ENCODE measurements around the gene SH3TC1. TPM values are rescaled to one million over a fixed set of nuclear protein-coding genes. Genes with fewer than 3 reads are reported as not detected.

Gene SH3TC1
- total RNA-seq, 2 experiments from 2014 or later, result 119 to 127 TPM

GRCh38 chr4:8239661-8240060, 40.6 kb downstream of the SH3TC1 start:
- Histone ChIP-seq H3K36me3 (ENCODE audit: insufficient read depth, low read length) (peaks cover 32% of the 10 kb centered on the region), H3K27ac (ENCODE audit: low read depth in 1 of 2, low read length in 2 of 2) (no peak overlapping the region), H3K4me1 (ENCODE audit: insufficient read depth, low read length) (peaks cover 19% of the 10 kb centered on the region), H3K4me3 (ENCODE audit: low read length) (no peak overlapping the region), H3K27me3 (ENCODE audit: control insufficient read depth in 1 of 2, insufficient read depth in 2 of 2, low read length in 2 of 2) (no peaks in the 10 kb centered on the region), H3K9me3 (ENCODE audit: control insufficient read depth in 1 of 2, insufficient read depth in 1 of 2, low read length in 2 of 2) (no peaks in the 10 kb centered on the region)
- TF ChIP-seq CTCF (IDR thresholded peaks at IDR 0.05), result no peak
- H3K4me1 Mint-ChIP-seq (ENCODE audit: low read depth), result no peaks in the 10 kb centered on the region
- ATAC-seq (ENCODE audit: poor library complexity) (no peak), DNase-seq (peak in 1 of 14 experiments; percentile 4)
- intact Hi-C loops (cut with DNase I, micrococcal nuclease), result loop anchor here (5.0 to 10.0 kb wide), 3 partner anchors 62 to 683 kb away; partner anchors contain the start of gene CPZ (in 1 of the 2)
- H3K4me3 Mint-ChIP-seq, result no peak overlapping the region
- POLR2A ChIA-PET, result no interaction called here
- no peak overlapping the region for H3K27ac Mint-ChIP-seq
- H3K36me3 Mint-ChIP-seq (ENCODE audit: low read depth), result peaks cover 22% of the 10 kb centered on the region
- H3K9me3 Mint-ChIP-seq, result no peaks in the 10 kb centered on the region
- CTCF ChIA-PET, result no interaction called here
- H3K27me3 Mint-ChIP-seq, result no peaks in the 10 kb centered on the region

DNA sequence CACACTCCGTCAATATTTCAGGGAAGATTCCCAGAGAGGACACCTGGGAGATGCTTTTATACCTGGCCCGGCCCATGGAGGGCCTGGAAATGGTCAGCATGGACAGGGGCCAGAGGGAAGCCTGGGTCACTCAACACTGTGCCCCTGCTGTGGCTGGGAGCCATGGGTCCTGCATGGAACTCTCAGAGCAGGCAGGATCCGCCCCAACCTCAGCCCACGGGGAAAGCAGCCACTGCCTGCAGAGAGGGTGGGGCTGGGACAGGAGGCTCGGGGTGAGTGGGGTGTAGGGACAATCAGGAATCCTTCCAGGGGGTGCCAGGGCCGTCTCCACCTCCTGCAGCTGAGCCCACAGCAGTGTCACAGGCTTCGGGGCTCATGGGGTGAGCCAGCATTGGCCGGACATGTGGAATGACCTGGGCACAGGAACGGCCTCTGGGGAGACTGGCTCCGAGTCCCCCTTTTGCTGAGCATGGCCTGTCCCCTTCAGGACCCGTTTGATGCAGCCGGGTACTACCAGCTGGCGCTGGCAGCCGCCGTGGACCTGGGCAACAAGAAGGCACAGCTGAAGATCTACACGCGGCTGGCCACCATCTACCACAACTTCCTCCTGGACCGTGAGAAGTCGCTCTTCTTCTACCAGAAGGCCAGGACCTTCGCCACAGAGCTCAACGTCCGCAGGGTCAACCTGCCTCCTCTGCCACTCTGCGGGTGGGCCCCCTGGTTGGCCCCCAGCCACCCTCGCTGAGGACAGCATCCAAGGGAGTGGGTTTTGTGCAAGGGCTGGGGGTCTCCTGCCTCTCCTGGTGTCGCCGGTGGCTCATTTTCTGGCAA, 41.3 kb downstream of the SH3TC1 start:
- H3K36me3 ChIP-seq (ENCODE audit: insufficient read depth, low read length), result peaks cover 26% of the 10 kb centered on the region
- Mint-ChIP-seq H3K27me3 (no peaks in the 10 kb centered on the region), H3K4me1 (ENCODE audit: low read depth) (no peaks in the 10 kb centered on the region), H3K4me3 (no peak overlapping the region), H3K27ac (no peak overlapping the region), H3K9me3 (no peaks in the 10 kb centered on the region), H3K36me3 (ENCODE audit: low read depth) (peaks cover 20% of the 10 kb centered on the region)
- H3K4me1 ChIP-seq (ENCODE audit: insufficient read depth, low read length), result peaks cover 15% of the 10 kb centered on the region
- ATAC-seq (ENCODE audit: poor library complexity) (no peak), DNase-seq (no peak)
- H3K4me3 ChIP-seq (ENCODE audit: low read length), result no peak overlapping the region
- intact Hi-C loops (cut with DNase I, micrococcal nuclease), result loop anchor here (5.0 to 10.0 kb wide), 3 partner anchors 63 to 682 kb away; partner anchors contain the start of gene CPZ (in 1 of the 2)
- POLR2A ChIA-PET, result no interaction called here
- TF ChIP-seq CTCF (IDR thresholded peaks at IDR 0.05), result no peak
- no peak overlapping the region for H3K27ac ChIP-seq (ENCODE audit: low read depth in 1 of 2, low read length in 2 of 2)
- H3K9me3 ChIP-seq (ENCODE audit: control insufficient read depth in 1 of 2, insufficient read depth in 1 of 2, low read length in 2 of 2), result no peaks in the 10 kb centered on the region
- CTCF ChIA-PET, result no interaction called here
- H3K27me3 ChIP-seq (ENCODE audit: control insufficient read depth in 1 of 2, insufficient read depth in 2 of 2, low read length in 2 of 2), result no peaks in the 10 kb centered on the region

DNA sequence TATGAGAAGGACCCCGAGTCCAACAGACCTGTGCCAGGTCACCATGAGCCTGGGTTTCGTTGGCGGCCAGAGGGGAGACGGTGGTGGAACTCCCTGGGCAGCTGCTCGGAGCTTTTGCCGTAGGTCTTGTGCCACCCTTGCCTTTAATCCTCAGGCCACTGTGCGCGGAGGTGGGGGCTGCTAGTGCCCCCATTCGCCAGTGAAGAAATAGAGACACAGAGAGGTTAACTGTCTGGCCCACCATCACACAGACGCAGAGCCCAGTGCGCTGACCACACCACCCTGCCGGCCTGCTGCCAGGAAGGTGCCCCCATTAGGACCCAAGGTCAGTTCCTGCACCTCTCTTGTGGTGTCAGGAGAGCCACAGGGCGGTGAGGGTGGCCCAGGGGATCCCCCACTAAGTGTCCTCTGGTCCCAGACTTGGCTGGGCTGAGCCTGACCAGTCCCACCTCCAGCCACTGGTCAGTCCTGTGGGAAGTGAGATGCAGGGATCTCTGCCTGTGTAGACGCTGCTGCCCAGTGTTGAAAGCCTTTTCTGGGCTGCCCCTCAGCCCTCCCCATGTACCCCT, 42.2 kb downstream of the SH3TC1 start:
- Histone ChIP-seq H3K27ac (ENCODE audit: low read depth in 1 of 2, low read length in 2 of 2) (no peak overlapping the region), H3K4me3 (ENCODE audit: low read length) (no peak overlapping the region), H3K9me3 (ENCODE audit: control insufficient read depth in 1 of 2, insufficient read depth in 1 of 2, low read length in 2 of 2) (no peaks in the 10 kb centered on the region), H3K36me3 (ENCODE audit: insufficient read depth, low read length) (peaks cover 22% of the 10 kb centered on the region), H3K4me1 (ENCODE audit: insufficient read depth, low read length) (peaks cover 15% of the 10 kb centered on the region), H3K27me3 (ENCODE audit: control insufficient read depth in 1 of 2, insufficient read depth in 2 of 2, low read length in 2 of 2) (no peaks in the 10 kb centered on the region)
- no peaks in the 10 kb centered on the region for H3K4me1 Mint-ChIP-seq (ENCODE audit: low read depth)
- no peak overlapping the region for H3K27ac Mint-ChIP-seq
- no peak for DNase-seq
- peaks cover 17% of the 10 kb centered on the region for H3K36me3 Mint-ChIP-seq (ENCODE audit: low read depth)
- intact Hi-C loops (cut with DNase I, micrococcal nuclease), result loop anchor here (5.0 to 10.0 kb wide), 3 partner anchors 64 to 681 kb away; partner anchors contain the start of gene CPZ (in 1 of the 2)
- no peak for TF ChIP-seq CTCF (IDR thresholded peaks at IDR 0.05)
- ChIA-PET CTCF (interaction anchor here (1.2 to 1.8 kb wide), 3 partner anchors 9 to 13 kb away, joined by 3 to 7 read pairs (median 5); no protein-coding TSS in a partner anchor), POLR2A (no interaction called here)
- ATAC-seq (ENCODE audit: poor library complexity), result no peak
- H3K4me3 Mint-ChIP-seq, result no peak overlapping the region
- H3K9me3 Mint-ChIP-seq, result no peaks in the 10 kb centered on the region
- no peaks in the 10 kb centered on the region for H3K27me3 Mint-ChIP-seq

All from CD4-positive, alpha-beta T cell (primary cell).